ENCODE data around the gene ZNF556.
"Not testable (repeated sequence)": the region's sequence is repeated elsewhere in the genome, so short reads cannot be mapped to it uniquely, and the experiment has no call there.

Gene ZNF556

DNA sequence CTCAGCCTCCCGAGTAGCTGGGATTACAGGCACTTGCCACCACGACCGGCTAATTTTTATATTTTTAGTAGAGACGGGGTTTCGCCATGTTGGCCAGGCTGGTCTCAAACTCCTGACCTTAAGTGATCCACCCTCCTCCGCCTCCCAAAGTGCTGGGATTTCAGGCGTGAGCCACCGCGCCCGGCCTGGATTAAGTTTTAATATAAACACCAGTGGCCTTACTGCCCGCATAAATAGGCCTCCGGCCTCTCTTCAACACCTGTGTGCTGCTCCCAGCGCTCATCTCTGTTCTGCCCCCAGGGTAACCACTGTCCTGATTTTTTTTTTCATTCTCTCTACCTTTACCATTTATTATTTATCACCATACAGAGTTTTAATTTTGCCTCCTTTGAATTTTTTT, 36.2 kb downstream of the ZNF556 start:
- DNase-seq (ENCODE audit: low read depth in 2 of 2, low spot score in 1 of 2): not testable (repeated sequence)

DNA sequence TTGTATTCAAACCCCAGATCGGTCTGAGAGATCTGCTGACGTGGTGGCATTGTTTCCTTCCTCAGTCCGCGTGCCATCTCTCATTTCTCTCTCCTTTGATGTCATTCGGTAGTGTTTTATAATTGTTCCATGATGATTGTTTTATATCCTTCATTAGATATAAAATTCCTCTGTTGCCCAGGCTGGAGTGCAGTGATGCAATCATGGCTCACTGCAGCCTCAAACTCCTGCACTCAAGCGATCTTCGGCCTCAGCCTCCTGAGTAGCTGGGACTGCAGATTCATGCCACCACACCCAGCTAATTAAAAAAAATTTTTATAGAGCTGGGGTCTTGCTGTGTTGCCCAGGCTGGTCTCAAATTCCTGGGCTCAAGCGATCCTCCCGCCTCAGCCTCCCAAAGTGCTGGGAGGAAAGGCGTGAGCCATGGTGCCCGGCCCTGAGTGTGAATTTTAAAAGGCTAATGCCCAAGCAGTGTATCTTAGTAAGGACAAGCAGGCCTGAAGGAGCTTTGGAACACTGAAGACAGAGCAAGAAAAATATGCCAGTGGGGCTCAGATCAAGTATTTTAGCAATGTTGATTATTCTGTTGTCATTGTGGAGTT, 38.9 kb downstream of the ZNF556 start:
- DNase-seq (ENCODE audit: low read depth in 2 of 2, low spot score in 1 of 2): no peak

DNA sequence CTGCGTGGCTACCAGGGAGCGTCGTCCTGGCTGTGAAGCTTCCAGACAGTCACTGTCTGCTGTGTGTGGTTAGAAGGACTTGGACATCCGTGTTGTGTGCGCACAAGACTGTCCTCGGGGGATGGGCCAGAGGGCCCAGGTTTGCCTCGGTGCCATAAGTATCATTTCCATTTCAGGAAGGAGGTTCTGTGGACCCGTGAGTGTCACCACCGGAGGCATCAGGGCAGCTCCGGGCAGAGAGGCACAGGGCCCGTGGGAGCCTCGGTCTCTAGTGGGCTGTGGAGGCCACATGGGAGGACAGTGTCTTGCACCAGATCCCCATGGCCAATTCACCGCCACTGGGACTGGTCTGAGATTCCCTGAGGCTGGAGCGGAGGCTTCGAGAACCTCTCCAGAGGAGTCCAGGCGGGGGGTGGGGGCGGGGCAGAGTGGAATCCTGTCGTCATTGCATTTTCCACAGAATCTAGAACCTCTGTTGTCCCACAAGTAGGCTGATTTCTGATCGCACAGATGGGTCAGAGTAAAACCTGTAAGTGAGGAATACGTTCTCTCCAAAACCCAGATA, 39.6 kb downstream of the ZNF556 start:
- no peak for DNase-seq (ENCODE audit: low read depth in 2 of 2, low spot score in 1 of 2)

DNA sequence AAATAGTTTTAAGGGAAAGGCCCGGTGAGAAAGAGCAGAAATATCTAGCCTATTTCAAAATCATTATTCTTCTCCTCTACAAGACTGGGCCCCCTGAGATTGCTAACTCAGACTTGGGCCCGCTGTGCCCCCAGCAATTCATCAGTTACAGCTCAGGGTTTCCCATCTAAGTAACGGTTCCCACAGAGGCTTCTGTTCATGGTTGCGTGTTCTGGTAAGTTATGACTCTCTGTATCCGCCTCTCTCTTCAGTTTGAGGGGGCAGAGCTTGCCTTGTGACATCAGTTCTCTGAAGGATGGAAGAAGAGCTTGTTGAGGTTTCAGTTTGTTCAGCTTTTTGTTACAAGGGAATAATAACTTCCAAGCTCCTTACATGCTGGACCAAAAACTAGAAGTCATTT, 45.2 kb downstream of the ZNF556 start:
- no peak for DNase-seq (ENCODE audit: low read depth in 2 of 2, low spot score in 1 of 2)

DNA sequence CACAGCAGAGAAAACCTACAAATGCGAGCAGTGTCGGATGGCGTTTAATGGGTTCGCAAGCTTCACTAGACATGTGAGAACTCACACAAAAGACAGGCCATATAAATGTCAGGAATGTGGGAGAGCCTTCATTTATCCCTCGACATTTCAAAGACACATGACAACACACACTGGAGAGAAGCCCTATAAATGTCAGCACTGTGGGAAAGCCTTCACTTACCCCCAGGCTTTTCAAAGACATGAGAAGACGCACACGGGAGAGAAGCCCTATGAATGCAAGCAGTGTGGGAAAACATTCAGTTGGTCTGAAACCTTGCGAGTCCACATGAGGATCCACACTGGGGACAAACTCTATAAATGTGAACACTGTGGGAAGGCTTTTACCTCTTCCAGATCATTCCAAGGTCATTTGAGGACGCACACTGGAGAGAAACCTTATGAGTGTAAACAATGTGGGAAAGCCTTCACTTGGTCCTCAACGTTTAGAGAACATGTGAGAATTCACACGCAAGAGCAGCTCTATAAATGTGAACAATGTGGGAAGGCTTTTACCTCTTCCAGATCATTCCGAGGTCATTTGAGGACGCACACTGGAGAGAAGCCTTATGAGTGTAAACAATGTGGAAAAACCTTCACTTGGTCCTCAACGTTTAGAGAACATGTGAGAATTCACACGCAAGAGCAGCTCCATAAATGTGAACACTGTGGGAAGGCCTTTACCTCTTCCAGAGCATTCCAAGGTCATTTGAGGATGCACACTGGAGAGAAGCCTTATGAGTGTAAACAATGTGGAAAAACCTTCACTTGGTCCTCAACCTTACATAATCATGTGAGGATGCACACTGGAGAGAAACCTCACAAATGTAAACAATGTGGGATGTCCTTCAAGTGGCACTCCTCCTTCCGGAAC, 50.4 kb downstream of the ZNF556 start:
- DNase-seq (ENCODE audit: low read depth in 2 of 2, low spot score in 1 of 2): no peak

DNA sequence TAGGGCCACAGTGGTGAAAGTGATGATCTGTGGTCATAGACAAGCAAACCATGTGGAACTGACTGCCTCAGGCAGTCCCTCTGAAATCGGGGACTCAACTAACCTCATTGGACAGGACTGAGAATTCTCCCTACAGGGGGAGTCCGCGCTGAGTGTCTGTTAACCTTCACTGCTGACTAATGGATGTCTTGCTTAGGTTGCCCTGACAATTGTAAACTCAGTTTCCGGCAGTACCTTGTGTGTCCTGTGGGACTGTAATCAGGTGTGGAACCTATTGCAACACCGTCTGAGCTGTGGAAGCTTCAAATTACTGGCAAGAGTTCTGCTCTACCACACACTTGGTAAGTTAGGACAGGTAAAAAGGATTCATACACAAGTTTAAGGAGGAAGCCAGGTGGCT, 55.9 kb downstream of the ZNF556 start:
- DNase-seq (ENCODE audit: low read depth in 2 of 2, low spot score in 1 of 2): no peak

- no peak for DNase-seq (ENCODE audit: low read depth in 2 of 2, low spot score in 1 of 2)
These were observed 56.4 kb downstream of the ZNF556 start for GRCh38 chr19:2923510-2923909.

DNA sequence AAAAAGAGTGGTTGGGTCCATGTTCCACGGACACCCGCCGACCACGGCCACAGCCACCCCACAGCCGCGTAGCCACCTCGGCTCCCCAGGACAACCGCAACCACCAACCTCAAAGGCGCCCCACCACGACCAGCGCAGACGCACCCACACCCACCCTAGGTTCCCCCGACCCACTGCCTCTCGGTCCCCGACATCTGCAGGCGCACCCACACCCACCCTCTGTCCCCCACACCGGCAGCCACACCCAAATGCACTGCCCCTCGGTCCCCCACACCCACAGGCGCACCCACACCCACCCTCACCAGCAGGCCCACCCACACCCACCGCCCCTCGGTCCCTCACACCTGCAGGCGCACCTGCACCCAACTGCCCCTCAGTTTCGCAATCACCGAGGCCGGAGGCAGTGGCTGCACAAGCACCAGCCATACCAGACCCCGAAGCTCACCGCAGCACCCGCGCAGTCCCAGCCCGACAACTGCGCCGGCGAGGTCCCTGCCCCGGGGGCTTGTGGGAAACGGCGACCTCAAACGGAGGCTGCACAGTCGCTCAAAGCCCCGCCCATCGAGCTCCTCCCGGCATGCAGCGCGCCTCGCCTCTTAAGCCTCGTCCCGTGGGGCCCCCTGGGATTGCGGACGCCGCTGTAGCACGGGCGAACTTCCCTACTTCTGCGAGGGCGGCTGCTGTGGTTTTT, 59.4 kb downstream of the ZNF556 start:
- DNase-seq (ENCODE audit: low read depth in 2 of 2, low spot score in 1 of 2): no peak

- no peak for DNase-seq (ENCODE audit: low read depth in 2 of 2, low spot score in 1 of 2)
These were observed 59.9 kb downstream of the ZNF556 start for GRCh38 chr19:2927032-2927430.

Measured in stimulated activated CD8-positive, alpha-beta memory T cell treated with anti-CD3 and anti-CD28 coated beads, Interleukin-4, amount 100 ng/mL, for 4 hours (primary cell).